Skeletal muscle satellite cell (primary cell): ENCODE data around the gene EFCAB11.

Source experiments
- H3K27me3 ChIP-seq: 2 replicates; pipeline ENCODE4 v1.7.0; 2013; ENCODE audit warnings: low read length; ENCODE audit not compliant: control insufficient read depth, insufficient read depth
- H3K36me3 ChIP-seq: 2 replicates; pipeline ENCODE4 v1.7.0; 2013; ENCODE audit warnings: mild to moderate bottlenecking, control low read depth, low read length; ENCODE audit not compliant: insufficient read depth
- H3K4me1 ChIP-seq: 2 replicates; pipeline ENCODE4 v1.7.0; 2013; ENCODE audit warnings: low read length; ENCODE audit not compliant: control insufficient read depth, insufficient read depth
- H3K4me2 ChIP-seq: 2 replicates; pipeline ENCODE4 v1.7.0; 2013; ENCODE audit warnings: mild to moderate bottlenecking, low read length
- H3K4me3 ChIP-seq: 2 replicates; pipeline ENCODE4 v1.7.0; 2013; ENCODE audit warnings: low read length
- H3K9ac ChIP-seq: 2 replicates; pipeline ENCODE4 v1.7.0; 2013; ENCODE audit warnings: mild to moderate bottlenecking, low read depth, low read length, moderate library complexity
- H3K9me3 ChIP-seq: replicated peaks from 2 replicates; pipeline ENCODE4 v1.7.0; 2013; ENCODE audit warnings: mild to moderate bottlenecking, control low read depth, low read length

The EFCAB11 gene

GRCh38 chr14:89922031-89922907 lies 32.3 kb downstream of the EFCAB11 start:
- Histone ChIP-seq H3K9ac (peak overlapping the region; percentile 64), H3K27me3 (no peaks in the 10 kb centered on the region), H3K4me3 (no peak overlapping the region), H3K36me3 (no peaks in the 10 kb centered on the region), H3K4me1 (peaks cover 52% of the 10 kb centered on the region), H3K4me2 (peak overlapping the region; percentile 54), H3K9me3 (no peaks in the 10 kb centered on the region)

GRCh38 chr14:89921346-89921745 lies 33.2 kb downstream of the EFCAB11 start:
- no peaks in the 10 kb centered on the region for H3K36me3 ChIP-seq

GRCh38 chr14:89920056-89920455 lies 34.5 kb downstream of the EFCAB11 start:
- peaks cover 51% of the 10 kb centered on the region for H3K4me1 ChIP-seq
- no peaks in the 10 kb centered on the region for H3K9me3 ChIP-seq
- H3K4me2 ChIP-seq: no peak overlapping the region
- no peak overlapping the region for H3K9ac ChIP-seq
- H3K4me3 ChIP-seq: no peak overlapping the region
- H3K36me3 ChIP-seq: no peaks in the 10 kb centered on the region
- no peaks in the 10 kb centered on the region for H3K27me3 ChIP-seq

More at GRCh38 chr14:89921346-89921745, 33.2 kb downstream of the EFCAB11 start:
- Histone ChIP-seq H3K4me2 (no peak overlapping the region), H3K9ac (peak overlapping the region; percentile 41), H3K27me3 (no peaks in the 10 kb centered on the region), H3K9me3 (no peaks in the 10 kb centered on the region), H3K4me1 (peaks cover 51% of the 10 kb centered on the region), H3K4me3 (no peak overlapping the region)

- Histone ChIP-seq H3K4me1 (peaks cover 46% of the 10 kb centered on the region), H3K4me2 (no peak overlapping the region), H3K36me3 (no peaks in the 10 kb centered on the region), H3K27me3 (no peaks in the 10 kb centered on the region), H3K9me3 (no peaks in the 10 kb centered on the region), H3K9ac (no peak overlapping the region), H3K4me3 (no peak overlapping the region)
Measured at GRCh38 chr14:89918721-89919120, 35.8 kb downstream of the EFCAB11 start.

- Histone ChIP-seq H3K4me2 (peak overlapping the region; percentile 52), H3K4me1 (peaks cover 51% of the 10 kb centered on the region), H3K27me3 (no peaks in the 10 kb centered on the region), H3K9me3 (no peaks in the 10 kb centered on the region), H3K4me3 (no peak overlapping the region), H3K9ac (peak overlapping the region; percentile 52), H3K36me3 (no peaks in the 10 kb centered on the region)
Measured at GRCh38 chr14:89915114-89915878, 39.2 kb downstream of the EFCAB11 start.

- Histone ChIP-seq H3K4me1 (peaks cover 56% of the 10 kb centered on the region), H3K36me3 (no peaks in the 10 kb centered on the region), H3K4me2 (peak overlapping the region; percentile 50), H3K9me3 (no peaks in the 10 kb centered on the region), H3K9ac (peak overlapping the region; percentile 78), H3K27me3 (no peaks in the 10 kb centered on the region), H3K4me3 (no peak overlapping the region)
Measured at GRCh38 chr14:89912667-89913211, 41.8 kb downstream of the EFCAB11 start.

- peak overlapping the region; percentile 24 for H3K4me2 ChIP-seq
- peak overlapping the region; percentile 78 for H3K9ac ChIP-seq
- H3K27me3 ChIP-seq: no peaks in the 10 kb centered on the region
- no peak overlapping the region for H3K4me3 ChIP-seq
- peaks cover 55% of the 10 kb centered on the region for H3K4me1 ChIP-seq
- H3K9me3 ChIP-seq: no peaks in the 10 kb centered on the region
- H3K36me3 ChIP-seq: no peaks in the 10 kb centered on the region
Measured at GRCh38 chr14:89912221-89912620, 42.3 kb downstream of the EFCAB11 start.

- no peak overlapping the region for H3K4me3 ChIP-seq
- no peaks in the 10 kb centered on the region for H3K9me3 ChIP-seq
- peak overlapping the region; percentile 78 for H3K9ac ChIP-seq
- H3K4me1 ChIP-seq: peaks cover 46% of the 10 kb centered on the region
- no peaks in the 10 kb centered on the region for H3K36me3 ChIP-seq
- H3K27me3 ChIP-seq: no peaks in the 10 kb centered on the region
- peak overlapping the region; percentile 27 for H3K4me2 ChIP-seq
Measured at GRCh38 chr14:89911010-89911919, 43.3 kb downstream of the EFCAB11 start.

GRCh38 chr14:89910691-89911009 lies 43.9 kb downstream of the EFCAB11 start:
- no peaks in the 10 kb centered on the region for H3K36me3 ChIP-seq
- peaks cover 40% of the 10 kb centered on the region for H3K4me1 ChIP-seq
- H3K4me2 ChIP-seq: no peak overlapping the region
- H3K27me3 ChIP-seq: no peaks in the 10 kb centered on the region
- H3K9ac ChIP-seq: peak overlapping the region; percentile 78
- H3K9me3 ChIP-seq: no peaks in the 10 kb centered on the region
- H3K4me3 ChIP-seq: no peak overlapping the region

GRCh38 chr14:89909586-89909985 lies 44.9 kb downstream of the EFCAB11 start:
- H3K4me1 ChIP-seq: peaks cover 31% of the 10 kb centered on the region
- H3K36me3 ChIP-seq: no peaks in the 10 kb centered on the region
- H3K4me2 ChIP-seq: no peak overlapping the region

More at GRCh38 chr14:89909586-89909985, 44.9 kb downstream of the EFCAB11 start:
- Histone ChIP-seq H3K4me3 (no peak overlapping the region), H3K27me3 (no peaks in the 10 kb centered on the region), H3K9ac (no peak overlapping the region), H3K9me3 (no peaks in the 10 kb centered on the region)
